Measurements from ENCODE around the gene CSF2RB.

CSF2RB gene

GRCh38 chr22:36928196-36928595 is 14.8 kb downstream of the CSF2RB start:
- no peaks in the 10 kb centered on the region for H3K4me1 ChIP-seq
- H3K9me3 ChIP-seq (ENCODE audit: control insufficient read depth, low read length): no peaks in the 10 kb centered on the region
- H3K36me3 ChIP-seq (ENCODE audit: control insufficient read depth, insufficient read depth, low read length): no peaks in the 10 kb centered on the region
- H3K9ac ChIP-seq: no peak overlapping the region
- no peaks in the 10 kb centered on the region for H3K79me2 ChIP-seq
- H3K27me3 ChIP-seq (ENCODE audit: control insufficient read depth, insufficient read depth, low read length): no peaks in the 10 kb centered on the region
- no peak overlapping the region for H3K4me2 ChIP-seq (ENCODE audit: low read length)
- H3K4me3 ChIP-seq (ENCODE audit: low read depth, low read length): no peak overlapping the region
- no peak overlapping the region for H3K27ac ChIP-seq
- TF ChIP-seq CTCF (IDR thresholded peaks at IDR 0.05): no peak
- H2AFZ ChIP-seq: no peak overlapping the region

- Histone ChIP-seq H3K4me2 (ENCODE audit: low read length) (no peak overlapping the region), H2AFZ (no peak overlapping the region), H3K27ac (no peak overlapping the region), H3K36me3 (ENCODE audit: control insufficient read depth, insufficient read depth, low read length) (no peaks in the 10 kb centered on the region), H3K27me3 (ENCODE audit: control insufficient read depth, insufficient read depth, low read length) (no peaks in the 10 kb centered on the region), H3K9me3 (ENCODE audit: control insufficient read depth, low read length) (no peaks in the 10 kb centered on the region), H3K79me2 (no peaks in the 10 kb centered on the region), H3K4me1 (no peaks in the 10 kb centered on the region), H3K9ac (no peak overlapping the region), H3K4me3 (ENCODE audit: low read depth, low read length) (no peak overlapping the region)
- TF ChIP-seq CTCF (IDR thresholded peaks at IDR 0.05): no peak
These were observed 15.5 kb downstream of the CSF2RB start for GRCh38 chr22:36928786-36929535.

- Histone ChIP-seq H3K9me3 (ENCODE audit: control insufficient read depth, low read length) (no peaks in the 10 kb centered on the region), H3K36me3 (ENCODE audit: control insufficient read depth, insufficient read depth, low read length) (no peaks in the 10 kb centered on the region), H2AFZ (no peak overlapping the region), H3K27me3 (ENCODE audit: control insufficient read depth, insufficient read depth, low read length) (no peaks in the 10 kb centered on the region), H3K9ac (no peak overlapping the region), H3K79me2 (no peaks in the 10 kb centered on the region), H3K4me2 (ENCODE audit: low read length) (no peak overlapping the region), H3K4me1 (no peaks in the 10 kb centered on the region), H3K4me3 (ENCODE audit: low read depth, low read length) (no peak overlapping the region), H3K27ac (no peak overlapping the region)
- TF ChIP-seq CTCF (IDR thresholded peaks at IDR 0.05): no peak
These were observed 16.2 kb downstream of the CSF2RB start for GRCh38 chr22:36929621-36930020.

- Histone ChIP-seq H3K27me3 (ENCODE audit: control insufficient read depth, insufficient read depth, low read length) (no peaks in the 10 kb centered on the region), H3K27ac (no peak overlapping the region), H3K4me1 (no peaks in the 10 kb centered on the region), H3K9ac (no peak overlapping the region), H3K4me3 (ENCODE audit: low read depth, low read length) (no peak overlapping the region), H3K9me3 (ENCODE audit: control insufficient read depth, low read length) (no peaks in the 10 kb centered on the region), H3K79me2 (no peaks in the 10 kb centered on the region), H3K4me2 (ENCODE audit: low read length) (no peak overlapping the region), H2AFZ (no peak overlapping the region), H3K36me3 (ENCODE audit: control insufficient read depth, insufficient read depth, low read length) (no peaks in the 10 kb centered on the region)
- TF ChIP-seq CTCF (IDR thresholded peaks at IDR 0.05): no peak
These were observed 16.9 kb downstream of the CSF2RB start for GRCh38 chr22:36930041-36930935.
